HuH-7.5 (cell line): Measurements from ENCODE around the gene BECN2.
A peak's percentile ranks its signal among the peaks of the same experiment; 100 is the strongest.
"Not testable (repeated sequence)": the region's sequence is repeated elsewhere in the genome, so short reads cannot be mapped to it uniquely, and the experiment has no call there.

Experiments used
- DNase-seq: peaks from one replicate; pipeline ENCODE4 v3.0.0; 2011; ENCODE audit warnings: low spot score

BECN2 gene

DNA sequence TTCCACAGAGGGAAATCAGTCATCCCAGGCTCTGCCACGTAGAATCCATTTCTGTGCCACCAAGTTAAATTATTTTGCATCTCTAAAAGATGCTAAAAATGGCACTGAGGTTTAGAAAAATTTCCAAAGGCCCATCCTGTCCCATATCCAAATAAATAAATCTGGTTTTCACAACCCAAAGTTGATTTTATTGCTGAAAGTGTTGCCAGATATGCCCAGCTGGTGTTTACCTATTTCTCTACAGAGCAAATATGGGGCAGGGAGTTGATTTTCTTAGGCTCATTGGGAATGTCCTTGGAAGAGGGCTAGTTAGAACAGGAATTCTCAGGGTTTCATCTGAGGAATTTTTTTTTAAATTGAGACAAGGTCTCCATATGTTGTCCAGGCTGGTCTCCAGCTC lies 22.4 kb downstream of the BECN2 start:
- DNase-seq = no peak

DNA sequence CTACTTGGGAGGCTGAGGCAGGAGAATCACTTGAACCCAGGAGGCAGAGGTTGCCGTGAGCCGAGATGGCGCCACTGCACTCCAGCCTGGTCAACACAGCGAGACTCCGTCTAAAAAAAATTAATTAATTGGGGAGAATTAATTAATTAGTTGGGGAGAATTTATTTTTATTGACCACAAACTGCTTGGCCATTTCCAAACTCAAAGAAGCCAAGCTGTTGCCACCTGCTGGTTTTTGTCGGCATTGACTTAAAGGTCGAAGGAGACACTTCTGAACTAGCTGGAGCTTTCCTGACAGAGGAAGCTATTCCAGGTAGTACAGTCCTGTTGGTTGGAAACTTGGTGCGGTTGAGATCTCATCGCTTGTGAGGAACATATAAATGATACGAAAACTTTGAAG lies 28.2 kb downstream of the BECN2 start:
- DNase-seq = peak; percentile 65

DNA sequence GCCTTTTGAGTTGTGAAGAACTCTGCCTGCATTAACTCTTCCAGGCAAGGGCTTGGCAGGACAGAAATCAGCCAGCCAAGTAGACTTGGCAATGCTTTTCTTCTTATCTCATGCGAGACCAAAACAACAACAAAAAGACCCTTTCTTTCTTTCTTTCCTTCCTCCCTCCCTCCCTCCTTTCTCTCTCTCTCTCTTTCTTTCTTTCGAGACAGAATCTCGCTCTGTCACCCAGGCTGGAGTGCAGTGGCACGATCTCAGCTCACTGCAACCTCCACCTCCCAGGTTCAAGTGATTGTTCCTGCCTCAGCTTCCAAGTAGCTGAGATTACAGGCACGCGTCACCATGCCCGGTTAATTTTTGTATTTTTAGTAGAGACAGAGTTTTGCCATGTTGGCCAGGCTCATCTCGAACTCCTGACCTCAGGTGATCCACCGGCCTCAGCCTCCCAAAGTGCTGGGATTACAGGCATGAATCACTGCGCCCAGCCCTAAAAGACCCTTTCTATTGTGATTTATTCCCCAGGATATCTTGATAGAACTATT lies 30.9 kb downstream of the BECN2 start:
- not testable (repeated sequence) for DNase-seq

DNA sequence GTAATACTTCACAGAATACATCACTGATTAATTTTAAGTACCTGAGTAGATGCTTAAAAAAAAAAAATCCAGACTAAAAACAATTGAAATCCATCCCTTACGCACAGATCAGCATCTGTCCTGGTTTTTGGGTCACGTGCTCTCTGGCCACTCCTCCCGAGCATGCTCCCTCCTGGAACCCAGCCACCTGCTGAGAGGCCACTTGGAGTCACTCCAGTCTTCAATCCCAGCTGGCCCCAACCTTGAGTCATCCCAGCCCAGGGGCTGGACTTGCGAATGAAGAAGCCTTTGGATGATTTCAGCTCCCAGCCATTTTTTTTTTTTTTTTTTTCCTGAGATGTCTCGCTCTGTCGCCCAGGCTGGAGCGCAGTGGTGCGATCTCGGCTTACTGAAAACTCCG lies 32.5 kb downstream of the BECN2 start:
- no peak for DNase-seq

DNA sequence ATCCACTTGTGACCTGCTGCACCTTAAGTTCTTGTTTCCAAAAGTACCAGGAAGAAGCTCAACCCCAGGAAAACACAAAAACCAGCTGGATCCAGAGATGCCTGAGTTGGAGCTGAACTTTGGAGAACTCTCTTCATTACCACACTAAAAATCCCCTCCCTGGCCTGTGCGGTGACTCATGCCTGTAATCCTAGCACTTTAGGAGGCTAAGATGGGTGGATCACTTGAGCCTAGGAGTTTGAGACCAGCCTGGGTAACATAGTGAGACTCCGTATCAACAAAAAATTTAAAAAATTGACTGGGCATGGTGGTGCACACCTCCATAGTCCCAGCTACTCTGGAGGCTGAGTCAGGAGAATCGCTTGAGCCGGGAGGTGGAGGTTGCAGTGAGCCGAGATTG lies 35.2 kb downstream of the BECN2 start:
- DNase-seq = no peak

DNA sequence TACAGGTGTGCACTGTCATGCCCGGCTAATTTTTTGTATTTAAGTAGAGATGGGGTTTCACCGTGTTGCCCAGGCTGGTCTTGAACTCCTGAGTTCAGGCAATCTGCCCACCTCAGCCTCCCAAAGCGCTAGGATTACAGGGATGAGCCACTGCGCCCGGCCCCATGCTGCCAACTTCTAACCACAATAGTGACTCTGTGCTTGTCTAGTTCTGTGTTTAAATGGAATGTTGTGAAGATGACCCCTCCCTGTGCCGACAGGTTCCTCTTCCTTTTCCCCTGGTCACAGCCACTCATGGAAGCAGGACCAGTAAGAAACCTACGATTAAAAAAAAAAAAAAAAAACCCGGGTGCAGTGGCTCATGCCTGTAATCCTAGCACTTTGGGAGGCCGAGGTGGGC lies 36.6 kb downstream of the BECN2 start:
- DNase-seq = no peak

DNA sequence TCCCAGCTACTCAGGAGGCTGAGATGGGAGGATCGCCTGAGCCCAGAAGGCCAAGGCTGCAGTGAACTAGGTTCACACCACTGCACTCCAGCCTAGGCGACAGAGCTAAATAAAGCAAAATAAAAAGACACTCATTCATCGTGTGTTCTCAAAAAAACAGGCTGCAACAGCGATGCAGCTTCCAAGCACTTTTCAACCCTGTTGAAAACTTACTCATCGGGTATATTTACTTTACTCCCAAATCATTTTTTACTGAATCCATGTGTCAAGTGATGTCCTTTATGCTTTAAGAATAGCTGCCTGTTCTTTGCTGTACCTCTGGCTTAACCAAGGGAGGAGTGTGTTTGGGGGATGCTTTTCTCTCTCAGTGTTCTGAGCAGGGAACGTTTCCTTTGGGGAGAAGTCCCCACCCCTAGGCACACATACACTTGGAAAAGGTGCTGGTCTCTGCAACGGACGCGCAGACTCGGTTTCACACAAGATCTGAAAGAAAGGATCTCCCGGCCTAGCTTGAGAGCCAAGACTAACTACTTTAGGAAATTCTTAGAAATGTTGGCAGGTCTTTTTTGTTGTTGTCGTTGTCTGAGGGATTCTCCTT lies 39.9 kb downstream of the BECN2 start:
- DNase-seq = no peak

DNA sequence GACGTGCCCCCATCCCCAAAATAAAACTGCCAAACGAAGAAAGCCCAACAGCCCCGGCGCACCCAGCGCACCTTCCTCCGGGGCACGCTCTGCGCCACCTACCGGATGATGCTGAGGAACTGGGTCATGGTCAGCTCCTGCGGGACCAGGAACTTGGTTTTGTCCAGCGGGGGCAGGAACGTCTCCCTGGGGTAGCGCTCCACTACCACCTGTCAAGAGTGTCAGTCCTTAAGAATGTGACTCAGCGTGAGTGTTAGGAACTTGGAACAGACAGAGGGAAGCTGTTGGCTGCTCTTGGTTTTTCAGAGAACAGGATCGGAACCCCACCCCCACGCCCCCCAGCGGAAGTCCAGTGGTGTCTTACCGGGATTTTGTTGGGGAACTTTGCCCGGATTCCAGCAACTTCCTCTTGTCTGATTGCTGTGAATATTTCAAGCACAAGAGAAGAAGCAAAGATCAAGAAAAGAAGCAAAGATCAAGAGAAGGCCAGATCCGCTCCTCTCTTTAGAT lies 40.9 kb downstream of the BECN2 start:
- DNase-seq = peak; percentile 27

DNA sequence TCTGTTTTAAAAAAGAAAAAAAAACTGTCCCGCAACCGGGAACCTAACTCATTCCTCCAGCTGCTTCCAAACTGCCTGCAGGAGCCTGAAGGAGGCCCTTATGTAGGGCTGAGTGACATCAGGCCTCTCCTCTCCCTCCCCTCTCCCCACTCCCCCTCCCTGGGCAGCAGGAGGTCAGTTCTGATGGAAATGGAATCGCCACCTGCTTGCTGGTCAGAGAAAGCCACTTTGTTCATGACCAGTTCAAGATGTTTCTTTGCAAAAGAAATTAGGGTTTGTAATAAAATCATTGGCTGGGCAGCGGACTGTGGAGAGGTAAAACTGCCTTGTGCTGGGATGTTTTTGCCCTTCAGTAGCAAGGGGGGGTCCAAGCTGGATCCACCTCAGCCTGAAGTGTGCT lies 41.5 kb downstream of the BECN2 start, which contains the start of gene MAP1LC3C:
TSS of gene MAP1LC3C (minus strand) at position 73 of the 400 bp plus-strand sequence. CDS start 90 bp downstream, outside the sequence.
- DNase-seq = no peak

DNA sequence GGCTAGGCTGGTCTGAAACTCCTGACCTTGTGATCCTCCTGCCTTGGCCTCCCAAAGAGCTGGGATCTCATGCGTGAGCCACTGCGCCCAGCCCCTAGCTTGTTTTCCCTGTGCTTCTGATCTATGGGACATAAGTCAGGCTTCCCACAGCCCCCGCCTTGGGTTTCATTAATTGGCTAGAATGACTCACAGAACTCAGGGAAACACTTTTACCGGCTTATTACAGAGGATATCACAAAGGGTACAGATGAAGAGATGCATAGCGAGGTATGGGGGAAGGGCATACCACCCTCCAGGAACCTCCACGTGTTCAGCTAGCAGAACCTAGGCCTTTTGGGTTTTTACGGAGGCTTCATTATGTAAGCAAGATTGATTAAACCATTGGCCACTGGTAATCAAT lies 42.9 kb downstream of the BECN2 start:
- DNase-seq = no peak

DNA sequence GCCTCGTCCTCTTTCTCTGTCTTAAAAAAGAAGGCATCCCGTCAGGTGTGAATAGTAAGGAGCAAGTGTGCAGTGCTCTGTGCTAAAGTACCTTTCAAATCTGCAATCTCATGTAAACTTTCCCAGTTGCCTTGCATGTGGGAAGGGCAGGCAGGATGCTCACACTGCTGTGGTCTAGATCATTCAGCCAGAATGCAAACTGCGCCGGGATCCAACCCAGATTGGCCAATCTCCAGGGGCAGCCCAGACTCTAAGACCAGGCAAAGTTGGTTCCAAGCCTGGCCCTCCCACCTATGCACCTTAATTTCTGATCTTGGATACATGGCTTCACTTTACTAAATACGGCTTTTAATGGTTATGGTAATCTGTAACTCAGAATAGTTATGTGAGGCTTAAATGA lies 44.5 kb downstream of the BECN2 start:
- no peak for DNase-seq

DNA sequence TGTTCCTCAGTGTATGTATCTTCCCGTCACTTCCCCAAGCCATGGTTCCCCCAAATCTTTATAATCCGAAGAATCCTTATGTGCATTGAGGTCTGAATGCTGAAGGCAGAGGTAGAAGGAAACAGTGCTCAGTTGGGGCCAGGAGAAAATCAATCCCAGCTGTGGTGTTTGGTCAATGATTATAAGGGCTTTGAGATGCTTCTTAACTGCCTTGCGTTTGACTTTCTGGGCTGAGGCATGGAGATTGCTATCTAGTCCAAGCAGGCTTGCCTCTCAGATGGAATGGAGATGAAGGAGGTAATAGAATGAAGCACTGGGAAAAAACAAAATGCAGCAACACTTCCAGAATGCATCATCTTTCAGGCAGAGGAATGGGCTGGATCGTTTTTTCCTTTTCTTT lies 44.9 kb downstream of the BECN2 start:
- DNase-seq = no peak

DNA sequence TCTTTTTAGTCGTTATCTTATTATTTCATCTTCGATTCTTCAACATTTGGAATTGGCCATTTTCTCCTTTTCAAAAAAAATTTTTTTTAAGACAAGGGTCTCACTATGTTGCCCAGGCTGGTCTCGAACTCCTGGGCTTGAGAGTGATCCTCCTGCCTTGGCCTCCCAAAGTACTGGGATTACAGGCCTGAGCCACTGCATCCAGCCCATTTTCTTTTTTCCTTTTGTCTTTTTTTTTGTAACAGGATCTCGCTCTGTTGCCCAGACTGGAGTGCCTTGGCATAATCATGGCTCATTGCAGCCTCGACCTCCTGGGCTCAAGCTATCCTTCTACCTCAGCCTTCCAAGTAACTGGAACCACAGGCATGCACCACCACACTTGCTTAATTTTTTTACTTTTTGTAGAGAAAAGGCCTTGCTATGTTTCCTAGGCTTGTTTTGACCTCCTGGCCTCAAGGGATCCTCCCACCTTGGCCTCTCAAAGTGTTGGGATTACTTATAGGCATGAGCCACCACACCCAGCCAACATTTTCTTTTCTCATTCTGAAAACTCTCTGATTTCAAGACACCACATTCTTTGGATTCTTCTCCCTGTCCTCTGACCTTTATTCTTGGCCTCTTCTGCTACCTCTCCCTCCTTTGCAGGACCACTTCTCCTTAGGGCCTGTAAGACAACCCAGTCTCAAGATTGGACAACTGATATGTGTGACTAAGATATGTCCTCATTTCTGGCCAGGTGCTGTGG lies 47.4 kb downstream of the BECN2 start:
- DNase-seq = no peak

DNA sequence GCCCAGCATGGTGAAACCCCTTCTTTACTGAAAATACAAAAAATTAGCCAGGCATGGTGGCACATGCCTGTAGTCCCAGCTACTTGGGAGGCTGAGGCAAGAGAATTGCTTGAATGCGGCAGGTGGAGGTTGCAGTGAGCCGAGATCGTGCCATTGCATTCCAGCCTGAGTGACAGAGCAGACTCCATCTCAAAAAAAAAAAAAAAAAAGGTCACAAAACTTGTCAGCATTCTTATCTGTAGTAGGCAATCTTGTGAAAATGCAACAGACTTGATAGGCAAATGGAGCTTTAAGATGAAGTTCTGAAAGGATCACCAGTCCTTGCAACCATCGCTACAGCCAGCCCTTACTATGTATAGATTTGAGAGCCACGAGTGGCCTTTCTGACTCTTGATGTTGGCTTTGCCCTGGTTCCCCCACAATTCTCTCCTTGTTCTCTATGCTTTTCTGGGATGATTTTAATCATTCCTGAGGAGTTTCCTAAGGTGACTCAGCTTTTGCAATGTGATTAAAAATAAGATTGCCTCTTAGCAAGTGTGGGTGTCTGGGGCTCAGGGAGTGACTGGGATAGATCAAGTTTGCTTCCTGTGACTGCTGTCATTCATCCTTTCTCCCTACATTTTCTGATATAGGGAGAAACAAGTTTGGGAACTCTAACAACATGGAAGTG lies 48.4 kb downstream of the BECN2 start:
- no peak for DNase-seq

DNA sequence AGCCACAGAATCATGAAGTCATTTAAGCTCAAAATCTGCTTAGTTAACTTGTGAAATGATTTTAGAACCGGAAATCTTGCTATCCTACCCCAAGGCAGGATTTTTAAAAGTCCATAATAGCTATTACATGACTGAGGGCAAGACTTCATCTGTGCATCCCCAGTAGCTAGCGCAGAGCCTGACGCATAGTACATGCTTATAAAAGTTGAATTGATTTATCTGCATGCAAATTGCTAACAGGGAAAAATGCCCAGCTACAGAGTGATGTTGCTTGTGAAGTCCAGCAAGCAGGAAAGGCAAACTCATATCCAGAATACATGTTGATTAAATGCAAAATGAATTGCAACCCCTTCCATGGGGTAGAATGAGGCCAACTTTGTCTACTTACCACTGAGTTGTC lies 49.4 kb downstream of the BECN2 start:
- no peak for DNase-seq
